Large intestine (tissue), 3 donors: ENCODE data around the gene RFNG. TPM values are rescaled to one million over a fixed set of nuclear protein-coding genes. Genes with fewer than 3 reads are reported as not detected.

ENCODE experiments used
- DNase-seq, 2 donors: peaks; one replicate each; pipeline versions ENCODE4 v3.0.0 to v3.0.0-alpha.2; 2013
- H3K27ac ChIP-seq: one replicate; pipeline ENCODE4 v1.5.1; 2013; ENCODE audit warnings: low read length
- H3K27me3 ChIP-seq: 2 replicates; pipeline ENCODE4 v1.6.1; 2013; ENCODE audit warnings: low read length; ENCODE audit not compliant: control insufficient read depth, insufficient read depth
- H3K36me3 ChIP-seq: 2 replicates; pipeline ENCODE4 v1.6.1; 2013; ENCODE audit warnings: low read length; ENCODE audit not compliant: control insufficient read depth, insufficient read depth
- H3K4me1 ChIP-seq: one replicate; pipeline ENCODE4 v1.6.1; 2013; ENCODE audit warnings: low read length; ENCODE audit not compliant: control insufficient read depth, insufficient read depth
- H3K4me3 ChIP-seq: one replicate; pipeline ENCODE4 v1.5.1; 2013; ENCODE audit warnings: low read length
- H3K9me3 ChIP-seq: one replicate; pipeline ENCODE4 v1.6.1; 2013; ENCODE audit warnings: mild to moderate bottlenecking, low read depth, low read length, moderate library complexity; ENCODE audit not compliant: control insufficient read depth
- WGBS: methylation state at CpG from one replicate; pipeline ENCODE4 v1.1.5; 2013; ENCODE audit warnings: low lambda C conversion rate; ENCODE audit not compliant: insufficient coverage; 5-methylcytosine and 5-hydroxymethylcytosine counted together
- polyA plus RNA-seq: library from polyadenylated mRNA; unstranded; fragments of 120-200 nt; gene quantifications from one replicate; pipeline ENCODE4 v1.2.1, GENCODE V29; 2013

RFNG gene
- polyA plus RNA-seq, 1 donor = 42.1 TPM

DNA sequence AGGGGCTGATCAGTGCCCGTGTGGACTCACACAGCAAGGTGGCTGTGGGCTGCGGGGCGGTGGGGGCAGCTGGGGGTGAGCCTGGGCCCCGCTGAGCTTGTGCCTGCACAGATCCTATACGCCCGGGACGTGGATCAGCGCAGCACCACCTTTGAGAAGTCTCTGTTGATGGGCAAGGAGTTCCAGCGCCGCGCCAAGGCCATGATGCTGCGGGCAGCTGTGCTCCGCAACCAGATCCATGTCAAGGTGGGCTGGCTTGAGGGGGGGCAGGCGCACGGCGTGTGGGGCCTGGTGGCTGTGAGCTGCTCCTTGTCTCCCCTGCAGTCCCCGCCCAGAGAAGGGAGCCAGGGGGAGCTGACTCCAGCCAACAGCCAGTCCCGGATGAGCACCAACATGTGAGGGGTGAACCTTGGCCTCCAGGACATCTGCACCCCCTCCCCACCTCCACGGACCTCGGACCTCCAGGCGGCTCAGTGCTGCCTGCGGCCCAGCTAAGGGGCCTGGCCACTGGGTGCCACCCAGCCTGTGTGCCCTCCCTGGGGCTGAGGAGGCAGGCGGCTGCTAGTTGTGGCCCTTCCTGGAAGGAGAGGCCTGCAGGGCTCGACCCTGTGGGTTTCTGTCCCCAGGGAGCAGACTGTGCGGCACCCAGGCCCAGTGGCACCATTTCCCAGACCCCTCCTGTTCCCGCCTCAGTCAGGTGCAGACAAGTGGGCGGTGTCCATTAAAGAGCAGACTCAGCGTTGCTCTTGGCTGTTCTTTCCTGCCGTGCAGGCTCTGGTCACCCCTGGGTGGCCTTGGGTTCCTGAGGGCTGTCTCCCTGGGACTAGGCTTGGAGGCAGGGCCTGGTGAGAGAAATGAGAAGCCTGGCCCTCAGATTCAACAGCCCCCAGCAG is 5.4 kb upstream of the RFNG start:
- H3K36me3 ChIP-seq = peaks cover 86% of the 10 kb centered on the region

DNA sequence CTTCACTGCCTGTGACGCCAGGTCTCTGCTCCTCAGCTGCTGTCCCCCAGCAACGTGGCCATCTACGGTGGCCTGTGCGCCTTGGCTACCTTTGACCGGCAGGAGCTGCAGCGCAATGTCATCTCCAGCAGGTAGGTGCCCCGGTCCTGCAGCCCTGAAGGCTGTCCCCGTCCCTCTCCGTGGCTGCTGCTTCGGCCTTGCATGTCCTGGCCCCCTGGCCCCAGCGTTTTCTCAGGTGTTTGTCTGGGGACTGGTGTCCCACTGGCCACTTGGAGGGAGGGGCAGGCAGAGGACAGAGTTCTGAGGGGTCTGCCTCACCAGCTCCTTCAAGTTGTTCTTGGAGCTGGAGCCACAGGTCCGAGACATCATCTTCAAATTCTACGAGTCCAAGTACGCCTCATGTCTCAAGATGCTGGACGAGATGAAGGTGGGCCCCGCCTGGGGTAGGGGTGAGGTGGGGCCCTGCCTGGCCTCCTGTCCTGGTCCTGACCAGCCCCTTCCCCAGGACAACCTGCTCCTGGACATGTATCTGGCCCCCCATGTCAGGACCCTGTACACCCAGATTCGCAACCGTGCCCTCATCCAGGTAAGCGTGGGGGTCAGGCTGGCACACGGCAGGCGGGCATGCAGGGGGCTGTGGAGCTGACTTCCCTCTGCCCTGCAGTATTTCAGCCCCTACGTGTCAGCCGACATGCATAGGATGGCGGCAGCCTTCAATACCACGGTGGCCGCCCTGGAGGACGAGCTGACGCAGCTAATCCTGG is 4.5 kb upstream of the RFNG start:
- peaks cover 79% of the 10 kb centered on the region for H3K36me3 ChIP-seq
- no peak overlapping the region for H3K4me3 ChIP-seq
- WGBS = no CpG with 5 or more reads among the region's 28 CpGs
- H3K9me3 ChIP-seq = no peaks in the 10 kb centered on the region
- DNase-seq = no peak
- no peaks in the 10 kb centered on the region for H3K27me3 ChIP-seq
- peaks cover 11% of the 10 kb centered on the region for H3K4me1 ChIP-seq
- no peak overlapping the region for H3K27ac ChIP-seq

More for the DNA sequence above, 5.4 kb upstream of the RFNG start:
- no peak for DNase-seq
- Histone ChIP-seq H3K4me3 (no peak overlapping the region), H3K27me3 (no peaks in the 10 kb centered on the region), H3K9me3 (no peaks in the 10 kb centered on the region), H3K4me1 (peaks cover 11% of the 10 kb centered on the region), H3K27ac (no peak overlapping the region)
- WGBS = no CpG with 5 or more reads among the region's 29 CpGs

GRCh38 chr17:82055023-82055964 is 3.7 kb upstream of the RFNG start:
- no CpG with 5 or more reads among the region's 26 CpGs for WGBS
- no peak overlapping the region for H3K4me3 ChIP-seq
- no peak overlapping the region for H3K27ac ChIP-seq
- no peak for DNase-seq
- peaks cover 14% of the 10 kb centered on the region for H3K4me1 ChIP-seq
- peaks cover 72% of the 10 kb centered on the region for H3K36me3 ChIP-seq
- H3K9me3 ChIP-seq = no peaks in the 10 kb centered on the region
- H3K27me3 ChIP-seq = no peaks in the 10 kb centered on the region

DNA sequence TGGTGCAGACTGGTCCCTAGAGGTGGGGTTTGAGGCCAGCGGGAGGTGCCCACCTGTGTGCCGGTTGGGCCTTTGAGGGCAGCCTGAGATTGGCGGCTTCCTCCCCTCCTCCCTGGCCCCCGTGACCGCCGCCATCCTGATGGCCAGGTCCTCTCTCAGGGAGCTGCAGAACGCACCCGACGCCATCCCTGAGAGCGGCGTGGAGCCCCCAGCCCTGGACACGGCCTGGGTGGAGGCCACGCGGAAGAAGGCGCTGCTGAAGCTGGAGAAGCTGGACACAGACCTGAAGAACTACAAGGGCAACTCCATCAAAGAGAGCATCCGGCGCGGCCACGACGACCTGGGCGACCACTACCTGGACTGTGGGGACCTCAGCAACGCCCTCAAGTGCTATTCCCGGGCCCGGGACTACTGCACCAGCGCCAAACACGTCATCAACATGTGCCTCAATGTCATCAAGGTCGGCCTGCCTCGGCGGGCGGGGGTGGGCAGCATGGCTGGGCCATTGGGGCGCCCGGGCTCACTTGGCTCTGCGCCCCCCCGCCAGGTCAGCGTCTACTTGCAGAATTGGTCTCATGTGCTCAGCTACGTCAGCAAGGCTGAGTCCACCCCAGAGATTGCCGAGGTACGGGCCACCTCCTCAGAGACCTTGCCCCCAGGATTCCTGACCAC is 2.9 kb upstream of the RFNG start:
- Histone ChIP-seq H3K4me3 (no peak overlapping the region), H3K27me3 (no peaks in the 10 kb centered on the region), H3K9me3 (no peaks in the 10 kb centered on the region), H3K27ac (no peak overlapping the region), H3K36me3 (peaks cover 71% of the 10 kb centered on the region), H3K4me1 (peaks cover 18% of the 10 kb centered on the region)
- DNase-seq = no peak
- WGBS = no CpG with 5 or more reads among the region's 38 CpGs

DNA sequence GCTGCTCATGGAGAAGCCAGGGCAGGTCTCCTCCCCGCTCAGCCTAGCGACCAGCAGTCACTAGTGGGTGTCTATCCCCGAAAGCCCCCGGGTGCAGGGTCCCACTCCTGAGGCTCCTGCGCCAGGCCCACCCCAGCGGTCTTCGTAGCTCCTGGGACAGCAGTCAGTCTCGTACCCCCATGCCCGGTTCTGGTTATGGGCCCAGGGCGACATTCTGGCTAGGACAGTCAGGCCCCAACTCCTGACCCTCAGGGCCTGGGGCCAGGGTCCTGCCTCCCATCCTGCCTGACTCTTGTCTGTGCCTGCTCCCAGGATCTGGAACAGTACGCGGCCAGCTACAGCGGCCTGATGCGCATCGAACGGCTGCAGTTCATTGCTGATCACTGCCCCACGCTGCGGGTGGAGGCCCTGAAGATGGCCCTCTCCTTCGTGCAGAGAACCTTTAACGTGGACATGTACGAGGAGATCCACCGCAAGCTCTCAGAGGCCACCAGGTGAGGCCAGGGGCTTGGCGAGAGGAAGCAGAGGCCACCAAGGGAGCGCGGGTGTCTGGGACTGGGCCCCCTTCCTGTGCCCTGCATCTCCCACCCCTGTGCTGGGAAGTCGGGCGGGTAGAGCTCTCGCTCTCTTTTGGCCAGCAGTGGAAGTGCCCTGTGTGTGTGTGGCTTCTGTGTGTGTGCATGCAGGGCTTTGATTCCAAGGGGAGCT is 2.1 kb upstream of the RFNG start:
- Histone ChIP-seq H3K36me3 (peaks cover 72% of the 10 kb centered on the region), H3K27ac (no peak overlapping the region), H3K4me3 (no peak overlapping the region), H3K4me1 (peaks cover 18% of the 10 kb centered on the region), H3K27me3 (no peaks in the 10 kb centered on the region), H3K9me3 (no peaks in the 10 kb centered on the region)
- no CpG with 5 or more reads among the region's 28 CpGs for WGBS
- DNase-seq = no peak

DNA sequence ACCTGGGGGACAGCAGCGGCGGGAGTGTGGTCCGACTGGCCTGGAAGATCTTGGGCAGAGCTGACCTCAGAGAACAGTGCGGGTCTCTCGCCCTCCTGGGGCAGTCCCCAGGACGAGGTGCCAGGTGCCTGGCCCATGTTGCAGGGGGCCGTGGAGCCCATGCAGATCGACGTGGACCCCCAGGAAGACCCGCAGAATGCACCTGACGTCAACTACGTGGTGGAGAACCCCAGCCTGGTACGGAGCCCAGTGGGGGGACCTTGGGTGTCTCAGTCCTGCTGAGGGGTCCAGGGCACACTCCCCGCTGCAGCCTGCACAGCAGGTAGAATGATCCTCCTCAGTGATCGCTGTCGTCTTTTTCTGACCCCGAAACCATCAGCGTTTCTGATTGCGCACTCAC is 1.5 kb upstream of the RFNG start:
- peaks cover 72% of the 10 kb centered on the region for H3K36me3 ChIP-seq
- H3K9me3 ChIP-seq = no peaks in the 10 kb centered on the region
- H3K27me3 ChIP-seq = no peaks in the 10 kb centered on the region
- DNase-seq = no peak
- no peak overlapping the region for H3K27ac ChIP-seq
- 100% methylated on average over 2 of the region's 19 CpGs for whole genome bisulfite sequencing
- H3K4me3 ChIP-seq = peak overlapping the region; percentile 73
- H3K4me1 ChIP-seq = peaks cover 18% of the 10 kb centered on the region

GRCh38 chr17:82052638-82053059 is 1.0 kb upstream of the RFNG start:
- no peak overlapping the region for H3K27ac ChIP-seq
- no CpG with 5 or more reads among the region's 19 CpGs for WGBS

GRCh38 chr17:82050761-82051641 is 610 bp downstream of the RFNG start:
- H3K9me3 ChIP-seq = no peaks in the 10 kb centered on the region
- peaks cover 65% of the 10 kb centered on the region for H3K36me3 ChIP-seq
- peaks cover 18% of the 10 kb centered on the region for H3K4me1 ChIP-seq
- DNase-seq = peak in 1 of 2 donors; percentile 32
- peak overlapping the region; percentile 69 for H3K4me3 ChIP-seq
- H3K27ac ChIP-seq = no peak overlapping the region
- no CpG with 5 or more reads among the region's 79 CpGs for WGBS
- H3K27me3 ChIP-seq = no peaks in the 10 kb centered on the region

More at GRCh38 chr17:82052638-82053059, 1.0 kb upstream of the RFNG start:
- Histone ChIP-seq H3K9me3 (no peaks in the 10 kb centered on the region), H3K27me3 (no peaks in the 10 kb centered on the region), H3K4me3 (peak overlapping the region; percentile 73), H3K36me3 (peaks cover 72% of the 10 kb centered on the region), H3K4me1 (peaks cover 18% of the 10 kb centered on the region)
- no peak for DNase-seq
